ENCODE data around the gene C11orf98.
"Not testable (repeated sequence)": the region's sequence is repeated elsewhere in the genome, so short reads cannot be mapped to it uniquely, and the experiment has no call there.

Gene C11orf98

DNA sequence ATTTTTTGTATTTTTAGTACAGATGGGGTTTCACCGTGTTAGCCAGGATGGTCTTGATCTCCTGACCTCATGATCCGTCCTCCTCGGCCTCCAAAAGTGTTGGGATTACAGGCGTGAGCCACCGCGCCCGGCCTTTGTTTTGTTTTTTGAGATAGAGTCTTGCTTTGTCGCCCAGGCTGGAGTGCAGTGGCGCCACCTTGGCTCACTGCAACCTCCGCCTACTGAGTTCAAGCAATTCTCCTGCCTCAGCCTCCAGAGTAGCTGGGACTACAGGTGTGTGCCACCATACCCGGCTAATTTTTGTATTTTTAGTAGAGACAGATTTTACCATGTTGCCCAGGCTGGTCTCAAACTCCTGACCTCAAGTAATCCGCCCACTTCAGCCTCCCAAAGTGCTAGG lies 14.7 kb downstream of the C11orf98 start:
- not testable (repeated sequence) for DNase-seq (ENCODE audit: low spot score)

GRCh38 chr11:62649486-62649885 lies 15.5 kb downstream of the C11orf98 start:
- DNase-seq (ENCODE audit: low spot score): no peak

DNA sequence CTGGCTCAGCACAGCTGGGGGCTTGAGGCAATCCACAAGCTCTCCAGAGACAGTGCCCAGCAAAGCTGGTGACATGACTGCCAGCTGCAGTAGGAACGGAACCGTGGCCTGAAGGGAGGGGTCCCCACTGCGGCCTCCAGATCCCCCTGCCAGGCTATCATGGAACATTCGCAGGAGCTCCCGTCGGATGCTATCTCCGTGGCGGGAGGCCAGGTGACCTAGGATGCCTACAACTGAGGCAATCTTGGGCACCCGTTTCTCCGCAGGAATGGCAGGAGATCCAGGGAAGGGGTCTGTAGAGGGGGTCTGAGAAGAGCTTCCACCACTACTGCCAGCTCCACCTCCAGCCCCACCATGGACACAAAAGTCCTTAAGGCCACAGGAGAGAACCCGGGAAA lies 16.0 kb downstream of the C11orf98 start:
- DNase-seq (ENCODE audit: low spot score): no peak

- DNase-seq (ENCODE audit: low spot score): no peak
Measured at GRCh38 chr11:62648185-62648966, 16.6 kb downstream of the C11orf98 start.

GRCh38 chr11:62647609-62648005 lies 17.4 kb downstream of the C11orf98 start:
- DNase-seq (ENCODE audit: low spot score): no peak

DNA sequence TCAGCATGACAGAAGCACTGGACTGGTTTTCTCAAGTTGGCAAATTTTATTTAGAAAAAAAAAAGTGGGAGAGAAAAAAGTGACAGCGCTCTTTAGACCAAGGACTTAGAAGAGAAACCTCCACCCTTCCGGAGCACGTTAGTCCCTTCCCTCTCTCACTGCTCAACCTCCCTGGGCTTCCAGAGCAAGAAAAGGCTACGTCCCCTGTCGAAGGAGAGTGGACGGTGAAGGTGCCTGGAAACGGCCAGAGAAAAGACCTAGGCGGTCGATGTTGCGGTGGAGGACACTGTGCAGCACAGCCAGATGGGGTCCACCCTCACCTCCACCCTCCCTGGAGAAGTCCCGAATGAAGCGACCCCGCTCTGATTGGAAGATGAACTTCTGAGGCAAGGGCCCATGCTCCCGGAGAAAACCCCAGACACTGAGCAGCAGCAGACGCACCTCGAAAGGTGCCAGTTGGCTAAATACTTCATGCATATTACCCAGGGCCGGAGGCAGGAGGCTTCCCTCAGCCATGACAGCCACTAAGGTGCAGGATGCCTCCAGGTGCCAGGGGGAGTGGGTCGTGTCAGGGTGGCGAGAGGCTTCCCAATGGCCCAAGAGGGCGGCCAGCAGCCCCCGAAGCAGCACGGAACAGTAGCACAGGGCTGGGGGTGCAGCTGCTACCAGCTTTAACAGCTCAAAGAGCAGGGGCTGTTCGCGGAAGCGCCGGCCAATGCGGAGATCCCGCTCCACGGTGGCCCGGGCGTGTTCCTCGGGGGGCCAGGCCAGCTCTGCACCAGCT lies 18.0 kb downstream of the C11orf98 start:
- no peak for DNase-seq (ENCODE audit: low spot score)

GRCh38 chr11:62645946-62646824 lies 18.8 kb downstream of the C11orf98 start, which contains the start of gene GANAB:
TSS of gene GANAB (minus strand) at chr11:62646613. CDS start at chr11:62646599, 14 bp downstream.
- DNase-seq (ENCODE audit: low spot score): peak; percentile 99

DNA sequence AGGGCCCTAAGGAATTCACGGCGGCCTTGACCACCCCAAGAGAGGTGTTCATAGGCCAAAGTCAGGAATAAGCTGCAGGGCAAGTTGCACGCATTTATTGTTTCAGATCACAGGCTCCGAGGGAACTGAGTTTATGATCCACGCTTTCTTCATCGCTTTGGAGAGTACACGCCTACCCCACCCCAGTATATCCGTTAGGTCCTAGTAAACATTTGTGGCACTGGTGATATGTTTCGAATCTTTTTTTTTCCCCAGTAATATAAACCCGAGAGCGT lies 19.4 kb downstream of the C11orf98 start:
- DNase-seq (ENCODE audit: low spot score): no peak

- DNase-seq (ENCODE audit: low spot score): no peak
Measured at GRCh38 chr11:62644220-62644619, 20.8 kb downstream of the C11orf98 start.

DNA sequence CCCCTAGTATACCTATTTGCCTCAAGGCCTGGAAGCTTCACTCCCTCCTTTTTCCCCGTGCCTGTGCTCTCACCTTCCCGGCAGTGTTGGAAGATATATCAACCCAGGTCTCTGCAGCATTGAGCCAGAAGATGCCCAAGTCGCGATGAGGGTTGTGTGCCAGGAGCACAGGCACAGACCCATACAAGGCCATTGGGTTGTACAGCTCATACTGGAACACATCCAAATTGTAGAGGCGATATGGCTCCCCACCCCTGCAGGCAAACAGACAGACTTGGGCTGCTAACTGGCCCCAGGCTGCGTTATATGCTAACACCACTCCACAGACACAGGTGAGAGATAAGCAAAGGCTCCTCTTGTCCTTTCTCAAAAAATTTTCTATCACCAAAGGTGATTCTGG lies 32.5 kb downstream of the C11orf98 start:
- DNase-seq (ENCODE audit: low spot score): no peak

DNA sequence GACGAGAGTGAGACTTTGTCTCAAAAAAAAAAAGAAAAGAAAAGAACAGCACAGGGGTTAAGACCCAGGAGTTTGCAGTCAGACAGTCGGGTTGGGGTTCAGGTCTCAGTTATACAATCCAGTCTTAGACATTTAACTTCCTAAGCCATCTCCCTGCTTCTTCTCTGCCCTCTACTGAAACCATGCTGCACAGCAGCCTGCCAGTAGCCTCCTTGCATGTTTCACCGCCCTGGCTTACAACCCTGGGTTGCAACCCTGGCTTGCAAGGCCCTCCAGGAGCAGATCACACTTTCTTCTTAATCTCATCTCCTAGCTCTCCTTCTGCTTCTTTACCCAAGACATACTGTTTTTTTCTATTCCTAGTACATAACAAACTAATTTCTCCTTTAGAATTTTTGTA lies 37.3 kb downstream of the C11orf98 start:
- DNase-seq (ENCODE audit: low spot score): peak; percentile 42

DNA sequence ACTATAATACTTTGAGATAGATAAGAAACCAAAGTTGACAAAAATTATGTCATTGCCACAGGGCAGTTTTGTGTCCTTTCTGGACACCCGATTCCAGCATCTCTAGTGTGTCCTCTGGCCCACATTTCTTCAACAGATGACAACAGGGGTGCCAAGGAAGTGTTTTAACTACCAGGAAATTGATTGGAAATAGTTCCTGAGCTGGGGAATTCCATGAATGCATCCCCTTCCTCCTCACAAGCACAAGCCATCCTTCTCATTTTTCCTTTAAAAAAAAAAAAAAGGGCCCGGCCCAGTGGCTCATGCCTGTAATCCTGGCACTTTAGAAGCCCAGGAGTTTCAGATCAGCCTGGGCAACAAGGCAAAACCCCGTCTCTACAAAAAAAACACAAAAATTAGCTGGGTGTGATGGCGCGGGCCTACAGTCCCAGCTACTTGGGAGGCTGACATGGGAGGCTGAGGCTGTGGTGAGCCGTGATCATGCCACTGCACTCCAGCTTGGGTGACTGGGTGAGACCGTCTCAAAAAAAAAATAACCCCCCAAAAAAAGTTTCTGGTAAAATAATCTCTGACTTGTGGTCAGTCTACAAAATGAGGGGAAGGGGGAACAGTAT lies 42.4 kb downstream of the C11orf98 start:
- DNase-seq (ENCODE audit: low spot score): no peak

DNA sequence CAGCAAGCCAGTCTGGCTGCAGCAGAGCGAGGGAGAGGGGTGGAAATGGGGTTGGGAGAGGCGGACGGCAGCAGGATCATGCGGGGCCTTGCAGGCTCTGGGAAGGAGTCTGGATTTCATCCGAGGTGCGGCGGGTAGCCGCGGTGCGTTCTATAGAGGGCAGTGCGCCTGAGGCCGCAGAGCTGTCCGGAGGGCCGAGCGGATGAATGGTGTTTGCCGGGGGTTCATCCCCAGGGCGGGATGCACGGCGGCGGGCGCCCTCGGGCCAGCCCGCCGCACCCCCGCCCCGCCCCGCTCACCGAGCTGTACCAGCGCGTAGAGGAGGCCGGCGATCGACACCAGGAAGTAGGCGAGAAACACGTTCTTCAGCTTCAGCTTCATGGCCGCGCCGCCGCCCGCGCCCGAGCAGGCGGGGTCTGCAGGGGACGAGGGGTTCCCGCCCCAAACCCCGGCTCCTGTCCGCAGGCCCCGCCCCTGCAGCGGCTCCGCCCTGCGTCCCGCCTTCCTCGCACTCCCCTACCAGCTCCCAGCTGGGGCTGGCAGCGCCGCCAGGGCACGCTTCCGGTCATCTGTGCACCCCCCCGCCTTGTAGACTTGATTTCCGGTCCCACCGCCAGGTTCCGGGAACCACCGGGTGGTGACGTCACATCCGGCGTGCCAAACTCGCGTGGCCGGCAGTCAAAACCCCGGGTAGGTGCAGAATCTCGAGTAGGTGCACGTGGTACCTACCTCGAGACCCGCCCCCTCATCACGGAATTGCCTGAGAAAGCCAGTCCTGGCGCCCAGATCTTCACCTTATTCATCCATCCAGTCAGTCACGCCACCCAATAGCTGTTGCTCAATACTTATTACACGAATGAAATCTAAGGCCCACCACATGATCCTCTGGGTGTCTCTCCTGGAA lies 43.2 kb downstream of the C11orf98 start, which contains the start of gene B3GAT3:
Gene B3GAT3 (minus strand): TSS at position 420 of the 904 bp plus-strand sequence. CDS start 39 bp downstream, at position 381.
- DNase-seq (ENCODE audit: low spot score): peak; percentile 98

DNA sequence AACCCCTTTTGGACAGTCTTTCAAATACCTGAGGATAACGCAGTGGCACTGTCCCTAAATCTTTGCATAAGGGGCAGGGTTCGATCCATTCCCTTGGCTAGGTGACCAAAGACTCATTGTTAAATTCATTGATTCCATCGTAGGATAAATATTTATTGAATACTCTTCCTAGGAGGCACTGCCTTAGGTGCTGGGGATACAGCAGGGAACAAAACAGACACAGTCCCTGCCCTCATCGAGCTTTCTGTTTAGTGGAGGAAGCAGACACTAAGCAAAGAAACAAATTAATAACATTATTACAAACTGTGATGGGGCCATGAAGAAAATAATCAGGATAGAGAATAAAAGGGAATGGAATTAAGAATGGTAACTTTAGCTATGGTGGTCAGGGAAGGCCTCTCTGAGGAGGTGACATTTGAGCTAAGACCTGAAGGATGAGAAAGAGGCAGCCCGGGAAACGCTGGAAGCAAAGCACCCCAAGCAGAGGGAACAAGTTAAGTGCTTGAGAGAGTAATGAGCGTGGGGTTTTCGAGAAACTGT lies 43.9 kb downstream of the C11orf98 start:
- no peak for DNase-seq (ENCODE audit: low spot score)

DNA sequence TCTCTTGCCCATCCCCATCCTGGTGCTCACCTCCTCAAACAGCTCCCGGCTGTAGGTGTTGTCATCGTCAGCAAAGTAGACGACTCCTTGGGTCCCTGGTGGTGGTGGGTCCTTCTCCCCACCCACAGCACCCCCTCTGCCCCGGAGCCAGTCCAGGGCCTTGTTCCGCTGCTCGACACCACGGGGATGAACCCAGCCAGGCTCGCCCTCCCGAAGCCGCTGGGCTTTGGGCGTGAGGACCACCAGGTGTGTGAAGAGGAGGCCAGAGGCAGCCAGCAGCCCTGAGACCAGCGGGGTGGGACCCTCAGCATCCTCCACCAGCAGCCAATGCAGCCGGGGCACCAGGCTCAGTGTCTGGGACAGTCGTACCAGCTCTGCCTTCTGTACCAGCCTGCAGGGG lies 48.1 kb downstream of the C11orf98 start:
- not testable (repeated sequence) for DNase-seq (ENCODE audit: low spot score)

GRCh38 chr11:62615521-62615920 lies 49.5 kb downstream of the C11orf98 start:
- DNase-seq (ENCODE audit: low spot score): no peak

GRCh38 chr11:62614275-62614674 lies 50.7 kb downstream of the C11orf98 start:
- no peak for DNase-seq (ENCODE audit: low spot score)

- peak; percentile 65 for DNase-seq (ENCODE audit: low spot score)
Measured at GRCh38 chr11:62613291-62613778, 51.7 kb downstream of the C11orf98 start.
